Skeletal muscle cell (primary cell): ENCODE measurements around the gene PSMA2.
A peak's percentile ranks its signal among the peaks of the same experiment; 100 is the strongest.

Experiments used
- DNase-seq: peaks from one replicate; pipeline ENCODE4 v3.0.0-alpha.2; 2010; ENCODE audit warnings: low read depth
- H3K4me3 ChIP-seq: 2 replicates; pipeline ENCODE4 v1.5.1; 2011; ENCODE audit warnings: low read depth, mild to moderate bottlenecking, control low read depth, low read length, moderate library complexity

PSMA2 gene

GRCh38 chr7:42931834-42932651 lies at the start of gene PSMA2, which contains the start of gene MRPL32:
TSS of gene PSMA2 (minus strand) at chr7:42932174. CDS start at chr7:42932158, 16 bp downstream.
TSS of gene MRPL32 (plus strand) at chr7:42932376. CDS start at chr7:42932387, 11 bp downstream.
- peak within 1 kb of the TSS; percentile 99 for H3K4me3 ChIP-seq
- peak; percentile 89 for DNase-seq

- no peak for DNase-seq
- H3K4me3 ChIP-seq, result no peak overlapping the region
These were observed 49.6 kb upstream of the PSMA2 start for GRCh38 chr7:42981601-42982000.

- no peak for DNase-seq
- H3K4me3 ChIP-seq, result no peak overlapping the region
These were observed 48.5 kb upstream of the PSMA2 start for GRCh38 chr7:42980514-42980913.

- no peak overlapping the region for H3K4me3 ChIP-seq
- DNase-seq, result no peak
These were observed 48.1 kb upstream of the PSMA2 start for GRCh38 chr7:42980084-42980483.

GRCh38 chr7:42978496-42978895 lies 46.5 kb upstream of the PSMA2 start:
- no peak for DNase-seq
- H3K4me3 ChIP-seq, result no peak overlapping the region

GRCh38 chr7:42976371-42976770 lies 44.4 kb upstream of the PSMA2 start:
- H3K4me3 ChIP-seq, result no peak overlapping the region
- DNase-seq, result no peak

- no peak overlapping the region for H3K4me3 ChIP-seq
- DNase-seq, result peak; percentile 100
These were observed 40.9 kb upstream of the PSMA2 start for GRCh38 chr7:42972699-42973500.

- H3K4me3 ChIP-seq, result no peak overlapping the region
- no peak for DNase-seq
These were observed 35.4 kb upstream of the PSMA2 start for GRCh38 chr7:42967391-42967790.

GRCh38 chr7:42964849-42965805 lies 33.2 kb upstream of the PSMA2 start:
- H3K4me3 ChIP-seq, result no peak overlapping the region
- DNase-seq, result peak; percentile 43

GRCh38 chr7:42964293-42964692 lies 32.3 kb upstream of the PSMA2 start:
- no peak overlapping the region for H3K4me3 ChIP-seq
- no peak for DNase-seq

GRCh38 chr7:42961170-42961569 lies 29.2 kb upstream of the PSMA2 start:
- H3K4me3 ChIP-seq, result no peak overlapping the region
- no peak for DNase-seq

GRCh38 chr7:42960762-42961161 lies 28.8 kb upstream of the PSMA2 start:
- H3K4me3 ChIP-seq, result no peak overlapping the region
- DNase-seq, result no peak

GRCh38 chr7:42959549-42959948 lies 27.6 kb upstream of the PSMA2 start:
- no peak for DNase-seq
- H3K4me3 ChIP-seq, result no peak overlapping the region

- no peak overlapping the region for H3K4me3 ChIP-seq
- DNase-seq, result no peak
These were observed 24.1 kb upstream of the PSMA2 start for GRCh38 chr7:42956062-42956461.

GRCh38 chr7:42953994-42954393 lies 22.0 kb upstream of the PSMA2 start:
- H3K4me3 ChIP-seq, result no peak overlapping the region

GRCh38 chr7:42952328-42952727 lies 20.4 kb upstream of the PSMA2 start:
- no peak overlapping the region for H3K4me3 ChIP-seq
- DNase-seq, result no peak

More at GRCh38 chr7:42953994-42954393, 22.0 kb upstream of the PSMA2 start:
- DNase-seq, result no peak

- DNase-seq, result no peak
- H3K4me3 ChIP-seq, result no peak overlapping the region
These were observed 18.4 kb upstream of the PSMA2 start for GRCh38 chr7:42950417-42950816.

GRCh38 chr7:42947521-42947920 lies 15.5 kb upstream of the PSMA2 start:
- H3K4me3 ChIP-seq, result no peak overlapping the region
- DNase-seq, result no peak

GRCh38 chr7:42946627-42946950 lies 14.6 kb upstream of the PSMA2 start:
- DNase-seq, result no peak
- H3K4me3 ChIP-seq, result no peak overlapping the region
